Upper lobe of left lung (tissue), 4 donors: Measurements from ENCODE around the gene FAM81A.

Experiments used
- CTCF ChIP-seq, 6 experiments: fragments of 450-650 bp in 4 of 6; fragments of 200-600 bp in 2 of 6; sonication (generic) in 2 of 6; IDR thresholded peaks; one replicate each; pipeline ENCODE4 v1.5.1; 2016 to 2019; ENCODE audit warnings: antibody characterized with exemption in 6 of 6
- EP300 ChIP-seq, 4 donors: sonication (generic); formaldehyde crosslinking; IDR thresholded peaks; one replicate each; pipeline ENCODE4 v1.5.1; 2017; ENCODE audit warnings: antibody characterized with exemption in 4 of 4, control low read depth in 2 of 4
- POLR2A ChIP-seq, 4 donors: fragments of 450-650 bp; IDR thresholded peaks; one replicate each; pipeline ENCODE4 v1.5.1; 2016 to 2017; ENCODE audit warnings: antibody characterized with exemption in 4 of 4, mild to moderate bottlenecking in 2 of 4
- POLR2AphosphoS5 ChIP-seq, 2 donors: sonication (generic); formaldehyde crosslinking; IDR thresholded peaks; one replicate each; pipeline ENCODE4 v1.5.1; 2017; ENCODE audit warnings: antibody characterized with exemption in 2 of 2

GRCh38 chr15:59523702-59524101 lies 85.7 kb downstream of the FAM81A start:
- TF ChIP-seq CTCF (IDR thresholded peaks at IDR 0.05) (no peak), POLR2A (IDR thresholded peaks at IDR 0.05) (no peak), EP300 (IDR thresholded peaks at IDR 0.05) (no peak), POLR2AphosphoS5 (IDR thresholded peaks at IDR 0.05) (no peak)
